Hematopoietic multipotent progenitor cell treated with erythropoietin and hydrocortisone succinate and interleukin-3 and kit ligand, for 4 days (in vitro differentiated cells): ENCODE measurements around the gene PCNX1.
"Not testable (repeated sequence)": the region's sequence is repeated elsewhere in the genome, so short reads cannot be mapped to it uniquely, and the experiment has no call there.

ENCODE experiments used
- DNase-seq: peaks from one replicate; pipeline ENCODE4 v3.0.0-alpha.2; 2015

Gene PCNX1

GRCh38 chr14:70907176-70907995 lies at the start of gene PCNX1:
TSS of gene PCNX1 (plus strand) at chr14:70907459. CDS start at chr14:70907851, 392 bp downstream.
- peak; percentile 95 for DNase-seq

- DNase-seq = no peak
Observed at GRCh38 chr14:70857496-70857890, 49.8 kb upstream of the PCNX1 start.

- no peak for DNase-seq
Observed at GRCh38 chr14:70858641-70859040, 48.6 kb upstream of the PCNX1 start.

GRCh38 chr14:70866992-70867391 lies 40.3 kb upstream of the PCNX1 start:
- DNase-seq = not testable (repeated sequence)

- no peak for DNase-seq
Observed at GRCh38 chr14:70871001-70871400, 36.3 kb upstream of the PCNX1 start.

- DNase-seq = no peak
Observed at GRCh38 chr14:70871863-70872677, 35.2 kb upstream of the PCNX1 start.

GRCh38 chr14:70872678-70873020 lies 34.6 kb upstream of the PCNX1 start:
- no peak for DNase-seq

GRCh38 chr14:70873627-70874026 lies 33.6 kb upstream of the PCNX1 start:
- peak; percentile 65 for DNase-seq

GRCh38 chr14:70875811-70876460 lies 31.3 kb upstream of the PCNX1 start:
- not testable (repeated sequence) for DNase-seq

GRCh38 chr14:70879448-70879847 lies 27.8 kb upstream of the PCNX1 start:
- DNase-seq = no peak

GRCh38 chr14:70880888-70881287 lies 26.4 kb upstream of the PCNX1 start:
- DNase-seq = not testable (repeated sequence)

- DNase-seq = peak; percentile 41
Observed at GRCh38 chr14:70881549-70882177, 25.6 kb upstream of the PCNX1 start.

- peak; percentile 75 for DNase-seq
Observed at GRCh38 chr14:70882776-70883492, 24.3 kb upstream of the PCNX1 start.

- DNase-seq = peak; percentile 55
Observed at GRCh38 chr14:70884595-70885342, 22.5 kb upstream of the PCNX1 start.

GRCh38 chr14:70885343-70886022 lies 21.8 kb upstream of the PCNX1 start:
- DNase-seq = no peak

- DNase-seq = peak; percentile 97
Observed at GRCh38 chr14:70886421-70887206, 20.6 kb upstream of the PCNX1 start.

GRCh38 chr14:70887207-70887681 lies 20.0 kb upstream of the PCNX1 start:
- DNase-seq = no peak

- no peak for DNase-seq
Observed at GRCh38 chr14:70887737-70888499, 19.3 kb upstream of the PCNX1 start.

- no peak for DNase-seq
Observed at GRCh38 chr14:70888681-70889175, 18.5 kb upstream of the PCNX1 start.
